ENCODE data around the gene HEMGN.

HEMGN gene

GRCh38 chr9:97895211-97895610, 42.8 kb downstream of the HEMGN start:
- DNase-seq: no peak

- no peak for DNase-seq
Observed at GRCh38 chr9:97892421-97892820, 45.6 kb downstream of the HEMGN start.

- no peak for DNase-seq
Observed at GRCh38 chr9:97891736-97892135, 46.2 kb downstream of the HEMGN start.

- no peak for DNase-seq
Observed at GRCh38 chr9:97889941-97890887, 47.8 kb downstream of the HEMGN start.

GRCh38 chr9:97880336-97880735, 57.6 kb downstream of the HEMGN start:
- no peak for DNase-seq
